K562 (cell line): Measurements from ENCODE around the gene KIF3A. TPM values are rescaled to one million over a fixed set of nuclear protein-coding genes. Genes with fewer than 3 reads are reported as not detected.

Source experiments
- ATAC-seq: fragments of 200-7000 bp; cut with Tn5 transposase; 3 replicates; pipeline ENCODE4 v1.9.1; 2020; ENCODE audit warnings: moderate library complexity
- BruUV-seq: library from RNA; stranded (reverse); fragments of 400-500 nt; replicated peaks from 2 replicates; lab custom pipeline; 2021; lab: Mats Ljungman, UMichigan
- CTCF ChIA-PET: fragments of 300-600 bp; formaldehyde crosslinking; extraction: SDS; loops from one replicate; lab custom pipeline; 2021; ENCODE audit warnings: low intra/inter-chr PET ratio; lab: Yijun Ruan, JAX
- POLR2A ChIA-PET: fragments of 300-600, 350-650 bp; sonication (Branson Sonifier 250); formaldehyde crosslinking; extraction: SDS; loops from one replicate; lab custom pipeline; 2021; ENCODE audit warnings: antibody characterized with exemption, inconsistent platforms; lab: Yijun Ruan, JAX
- DNase-seq, 4 experiments: peaks; one replicate each; pipeline versions ENCODE4 v3.0.0 to v3.0.0-alpha.2; 2011 to 2018; ENCODE audit warnings: low spot score in 3 of 4, mixed read lengths in 3 of 4; ENCODE audit errors: extremely low read depth in 1 of 4
- FAIRE-seq: peaks from 2 replicates; lab custom pipeline; 2011; peaks lifted over from hg19 to GRCh38; lab: Jason Lieb, UNC
- H2AFZ ChIP-seq: 2 replicates; pipeline ENCODE4 v1.6.0; 2011; ENCODE audit warnings: low read depth, low read length, control low read depth, inconsistent platforms
- H3K27ac ChIP-seq: fragments of 200-600 bp; 3 replicates; pipeline ENCODE4 v1.8.0; 2011; ENCODE audit warnings: low read depth, mild to moderate bottlenecking, control low read depth, inconsistent platforms, low read length, moderate library complexity, mixed read lengths; ENCODE audit errors: extremely low read depth
- H3K27me3 ChIP-seq, 2 experiments: fragments of 300-600 bp in 1 of 2; 2 replicates in 1 of 2; 3 replicates in 1 of 2; pipeline versions ENCODE4 v1.6.0 to v1.8.0; 2011; ENCODE audit warnings: inconsistent platforms in 2 of 2, low read length in 2 of 2, mild to moderate bottlenecking in 1 of 2, mixed read lengths in 1 of 2, moderate library complexity in 1 of 2; ENCODE audit not compliant: control insufficient read depth in 2 of 2, insufficient read depth in 2 of 2
- H3K36me3 ChIP-seq: fragments of 300-600 bp; 3 replicates; pipeline ENCODE4 v1.8.0; 2011; ENCODE audit warnings: mild to moderate bottlenecking, low read length, inconsistent platforms; ENCODE audit not compliant: control insufficient read depth, insufficient read depth
- H3K4me1 ChIP-seq, 2 experiments: fragments of 200-600 bp in 1 of 2; replicated peaks in 1 of 2; 2 replicates in 1 of 2; 3 replicates in 1 of 2; pipeline versions ENCODE4 v1.5.1 to v1.8.0; 2011; ENCODE audit warnings: inconsistent platforms in 2 of 2, low read length in 2 of 2, mild to moderate bottlenecking in 1 of 2, mixed read lengths in 1 of 2, moderate library complexity in 1 of 2; ENCODE audit not compliant: control insufficient read depth in 2 of 2, insufficient read depth in 2 of 2
- H3K4me2 ChIP-seq: 2 replicates; pipeline ENCODE4 v1.6.1; 2011; ENCODE audit warnings: low read length, control low read depth, inconsistent platforms, mixed read lengths; ENCODE audit not compliant: insufficient read depth
- H3K4me3 ChIP-seq: fragments of 200-600 bp; sonication (generic), shearing (Covaris generic); 2 replicates; pipeline ENCODE4 v1.5.1; 2016; ENCODE audit warnings: control low read depth, inconsistent platforms
- H3K79me2 ChIP-seq: fragments of 200-600 bp; 3 replicates; pipeline ENCODE4 v1.8.0; 2011; ENCODE audit warnings: low read length, inconsistent platforms; ENCODE audit not compliant: control insufficient read depth, insufficient read depth
- H3K9ac ChIP-seq, 2 experiments: 2 replicates each; pipeline versions ENCODE4 v1.6.0 to v1.6.1; 2011; ENCODE audit warnings: low read depth in 2 of 2, low read length in 2 of 2, control low read depth in 1 of 2, inconsistent platforms in 1 of 2, mild to moderate bottlenecking in 1 of 2, mixed read lengths in 1 of 2; ENCODE audit not compliant: insufficient read depth in 1 of 2
- H3K9me1 ChIP-seq: one replicate; pipeline ENCODE4 v1.6.0; 2011; ENCODE audit warnings: inconsistent platforms, mild to moderate bottlenecking, low read length, moderate library complexity; ENCODE audit not compliant: control insufficient read depth, insufficient read depth
- H3K9me3 ChIP-seq: replicated peaks from 2 replicates; pipeline ENCODE4 v1.5.1; 2011; ENCODE audit warnings: low read depth, low read length, inconsistent platforms; ENCODE audit not compliant: control insufficient read depth, insufficient read depth
- H4K20me1 ChIP-seq: replicated peaks from 2 replicates; pipeline ENCODE4 v1.6.1; 2011; ENCODE audit warnings: low read length, inconsistent platforms, mixed read lengths; ENCODE audit not compliant: control insufficient read depth, insufficient read depth
- CHAMP1 ChIP-seq: fragments of 450-650 bp; IDR thresholded peaks from 2 replicates; pipeline ENCODE4 v1.6.1; 2016; ENCODE audit warnings: mild to moderate bottlenecking
- GABPA ChIP-seq: fragments of 200-800 bp; sonication (Bioruptor generic); conservative IDR thresholded peaks from 2 replicates; pipeline ENCODE4 v1.6.1; 2016; ENCODE audit warnings: low read depth, missing genetic modification characterization, missing compliant biosample characterization
- HDGF ChIP-seq: fragments of 450-650 bp; IDR thresholded peaks from 2 replicates; pipeline ENCODE4 v1.6.1; 2016
- HMGXB4 ChIP-seq: sonication (generic); formaldehyde crosslinking; IDR thresholded peaks from 2 replicates; pipeline ENCODE4 v1.8.1; 2023; ENCODE audit warnings: mild to moderate bottlenecking, missing genetic modification reagents
- RBM22 ChIP-seq: fragments of 200-400 bp; formaldehyde crosslinking; IDR thresholded peaks from 2 replicates; pipeline ENCODE4 v1.6.1; 2018; ENCODE audit warnings: low read length, low read depth; ENCODE audit not compliant: poor library complexity, severe bottlenecking
- RBM34 ChIP-seq: fragments of 200-400 bp; formaldehyde crosslinking; IDR thresholded peaks from 2 replicates; pipeline ENCODE4 v1.6.1; 2018; ENCODE audit warnings: low read length, borderline replicate concordance; ENCODE audit not compliant: insufficient read depth
- ZKSCAN3 ChIP-seq: fragments of 250-450 bp; sonication (Bioruptor Pico); IDR thresholded peaks from 2 replicates; pipeline ENCODE4 v1.4.0; 2020
- ZNF280A ChIP-seq: fragments of 450-650 bp; IDR thresholded peaks from 2 replicates; pipeline ENCODE4 v1.6.1; 2018; ENCODE audit warnings: mild to moderate bottlenecking, low read depth; ENCODE audit not compliant: partially characterized antibody
- WGBS: fragments of 100-300 bp; shearing (Covaris generic); methylation state at CpG from one replicate; pipeline ENCODE4 v1.1.6; 2016; ENCODE audit warnings: low coverage, mixed read lengths; ENCODE audit not compliant: insufficient coverage; ENCODE audit errors: missing lambda C conversion rate; 5-methylcytosine and 5-hydroxymethylcytosine counted together
- in situ Hi-C: fragments of 300-500 bp; cut with MboI; formaldehyde crosslinking; loops from 4 replicates; pipeline ENCODE4 v1.15.0; 2018; ENCODE audit warnings: inconsistent platforms, mixed read lengths
- intact Hi-C: fragments of 100-400 bp; cut with micrococcal nuclease; formaldehyde crosslinking; loops from 2 replicates; pipeline ENCODE4 v1.14.2; 2022
- polyA plus RNA-seq, 8 experiments: library from polyadenylated mRNA; depleted of rRNA in 4 of 8; stranded (reverse) in 5 of 8; unstranded in 3 of 8; fragments of >200 nt; fragmentation: Nextera tagmentation in 2 of 8; fragmentation: Illumina TruSeq in 1 of 8; extraction: Ambion mirVana in 2 of 8; extraction: Trizol in 1 of 8; gene quantifications; 2 replicates each; pipeline versions ENCODE4 v1.2.1 to v1.2.3, GENCODE V29; 2011 to 2014; ENCODE audit warnings: inconsistent platforms in 1 of 8, missing spikeins in 1 of 8
- total RNA-seq, 7 experiments: library from RNA; depleted of rRNA in 6 of 7; stranded (reverse); fragments of >200 nt in 6 of 7; fragmentation: Illumina TruSeq in 2 of 7; extraction: Trizol in 2 of 7; gene quantifications; 2 replicates each; pipeline versions ENCODE4 v1.2.1 to v1.2.3, GENCODE V29; 2011 to 2021; ENCODE audit warnings: low replicate concordance in 1 of 7

The KIF3A gene
- total and polyA plus RNA-seq, 9 of the 15 experiments (the other 6 are each of a cell fraction or from before 2014, with no cell fraction given), result 1.5 to 7.8 (median 6.0) TPM

- no peaks in the 10 kb centered on the region for H3K36me3 ChIP-seq
- BruUV-seq, result no TSS peak
- no peak for ATAC-seq
- H3K27me3 ChIP-seq, result no peaks in the 10 kb centered on the region
- H2AFZ ChIP-seq, result no peak overlapping the region
- no peak overlapping the region for H3K4me2 ChIP-seq
- H3K4me3 ChIP-seq, result no peak overlapping the region
- ChIA-PET POLR2A (interaction anchor here (1.2 to 1.4 kb wide), 3 partner anchors 11 to 23 kb away, joined by 4 to 6 read pairs (median 5); no protein-coding TSS in a partner anchor), CTCF (no interaction called here)
- no peak overlapping the region for H3K27ac ChIP-seq
- no peak for TF ChIP-seq HDGF
- no peak for TF ChIP-seq ZKSCAN3 (CRISPR knock-in tag)
- TF ChIP-seq CHAMP1, result no peak
- TF ChIP-seq HMGXB4 (CRISPR knock-in tag), result no peak
- TF ChIP-seq RBM22, result no peak
- TF ChIP-seq RBM34, result no peak
- no peak for TF ChIP-seq GABPA (tag)
- TF ChIP-seq ZNF280A, result no peak
- H3K79me2 ChIP-seq, result no peaks in the 10 kb centered on the region
- in situ Hi-C loops (no loop called here), intact Hi-C loops (no loop called here)
- no peaks in the 10 kb centered on the region for H3K9me3 ChIP-seq
- no peaks in the 10 kb centered on the region for H3K9me1 ChIP-seq
- DNase-seq, result no peak
- no peak overlapping the region for H3K9ac ChIP-seq
- WGBS, result 92% methylated on average over 3 of the region's 3 CpGs
- no peaks in the 10 kb centered on the region for H4K20me1 ChIP-seq
- no peak for FAIRE-seq
- peaks cover 7 to 34% of the 10 kb centered on the region in 2 experiments for H3K4me1 ChIP-seq
Observed at GRCh38 chr5:132686193-132686592, 51.2 kb downstream of the KIF3A start.
